GM23338 (cell line): Measurements from ENCODE around the gene TUBD1. TPM values are rescaled to one million over a fixed set of nuclear protein-coding genes. Genes with fewer than 3 reads are reported as not detected.
"Not testable (repeated sequence)": the region's sequence is repeated elsewhere in the genome, so short reads cannot be mapped to it uniquely, and the experiment has no call there.

Experiments used
- ATAC-seq: fragments of 200-7000 bp; cut with Tn5 transposase; 3 replicates; pipeline ENCODE4 v1.9.1; 2020
- DNase-seq: peaks from one replicate; pipeline ENCODE4 v3.0.0-alpha.2; 2015; ENCODE audit warnings: low spot score
- H2AFZ ChIP-seq: fragments of 200-600 bp; sonication (generic); 2 replicates; pipeline ENCODE4 v1.8.0; 2016; ENCODE audit warnings: antibody characterized with exemption, mild to moderate bottlenecking, moderate library complexity
- H3F3A ChIP-seq: fragments of 200-600 bp; sonication (generic); replicated peaks from 2 replicates; pipeline ENCODE4 v1.8.0; 2017; ENCODE audit warnings: antibody characterized with exemption, mixed run types, low read depth
- H3K27ac ChIP-seq: fragments of 200-600 bp; sonication (generic); 2 replicates; pipeline ENCODE4 v1.6.1; 2016; ENCODE audit warnings: low read depth
- H3K27me3 ChIP-seq: fragments of 200-600 bp; sonication (generic); 2 replicates; pipeline ENCODE4 v1.8.0; 2016; ENCODE audit warnings: mild to moderate bottlenecking, mixed run types, moderate library complexity; ENCODE audit not compliant: insufficient read depth
- H3K36me3 ChIP-seq: fragments of 200-600 bp; sonication (generic); 2 replicates; pipeline ENCODE4 v1.8.0; 2016; ENCODE audit warnings: mild to moderate bottlenecking; ENCODE audit not compliant: insufficient read depth
- H3K4me1 ChIP-seq: fragments of 200-600 bp; sonication (generic); 2 replicates; pipeline ENCODE4 v1.8.0; 2016; ENCODE audit warnings: mild to moderate bottlenecking, moderate library complexity; ENCODE audit not compliant: insufficient read depth
- H3K4me2 ChIP-seq: fragments of 200-600 bp; sonication (generic); 2 replicates; pipeline ENCODE4 v1.7.1; 2017; ENCODE audit warnings: mixed run types
- H3K4me3 ChIP-seq: fragments of 200-600 bp; sonication (generic); 2 replicates; pipeline ENCODE4 v1.6.1; 2016; ENCODE audit warnings: mixed run types
- H3K79me2 ChIP-seq: fragments of 200-600 bp; sonication (generic); replicated peaks from 2 replicates; pipeline ENCODE4 v1.8.0; 2017; ENCODE audit warnings: mild to moderate bottlenecking; ENCODE audit not compliant: insufficient read depth
- H3K9me2 ChIP-seq: fragments of 200-600 bp; sonication (generic); 2 replicates; pipeline ENCODE4 v1.8.0; 2017; ENCODE audit not compliant: insufficient read depth
- H4K20me1 ChIP-seq: fragments of 200-600 bp; sonication (generic); replicated peaks from 2 replicates; pipeline ENCODE4 v1.8.0; 2017; ENCODE audit warnings: mild to moderate bottlenecking; ENCODE audit not compliant: insufficient read depth
- H3K27ac Mint-ChIP-seq: 2 replicates; pipeline ENCODE4 v1.8.0; 2020; ENCODE audit warnings: inconsistent platforms, mild to moderate bottlenecking, moderate library complexity, mixed read lengths
- H3K27me3 Mint-ChIP-seq: 3 replicates; pipeline ENCODE4 v1.8.0; 2022; ENCODE audit warnings: low read depth, mild to moderate bottlenecking, moderate library complexity, mixed read lengths, inconsistent platforms; ENCODE audit not compliant: insufficient read depth, poor library complexity
- H3K36me3 Mint-ChIP-seq: 3 replicates; pipeline ENCODE4 v1.8.0; 2021; ENCODE audit warnings: low read depth, mild to moderate bottlenecking, inconsistent platforms, moderate library complexity, mixed read lengths
- H3K4me1 Mint-ChIP-seq: 3 replicates; pipeline ENCODE4 v1.8.0; 2020; ENCODE audit warnings: mild to moderate bottlenecking, inconsistent platforms, mixed read lengths
- H3K4me3 Mint-ChIP-seq: 3 replicates; pipeline ENCODE4 v1.8.0; 2021; ENCODE audit warnings: moderate library complexity, mild to moderate bottlenecking, inconsistent platforms, mixed read lengths
- H3K9me3 Mint-ChIP-seq: 3 replicates; pipeline ENCODE4 v1.8.0; 2020; ENCODE audit warnings: moderate library complexity, mild to moderate bottlenecking, inconsistent platforms, mixed read lengths
- EZH2 ChIP-seq: fragments of 200-600 bp; sonication (generic); IDR thresholded peaks from one replicate; pipeline ENCODE4 v1.8.0; 2017; ENCODE audit warnings: antibody characterized with exemption, mild to moderate bottlenecking, low read depth; ENCODE audit not compliant: unreplicated experiment
- EZH2phosphoT487 ChIP-seq: fragments of 200-600 bp; sonication (generic); IDR thresholded peaks from one replicate; pipeline ENCODE4 v1.8.1; 2018; ENCODE audit warnings: antibody characterized with exemption; ENCODE audit not compliant: unreplicated experiment
- JUNB ChIP-seq: IDR thresholded peaks from one replicate; pipeline ENCODE4 v1.6.1; 2016; ENCODE audit warnings: antibody characterized with exemption; ENCODE audit not compliant: unreplicated experiment
- POLR2AphosphoS5 ChIP-seq: IDR thresholded peaks from 2 replicates; pipeline ENCODE4 v1.6.1; 2016; ENCODE audit warnings: antibody characterized with exemption, low read depth
- REST ChIP-seq: IDR thresholded peaks from one replicate; pipeline ENCODE4 v1.6.1; 2018; ENCODE audit warnings: antibody characterized with exemption; ENCODE audit not compliant: unreplicated experiment
- STAT1 ChIP-seq: IDR thresholded peaks from one replicate; pipeline ENCODE4 v1.6.1; 2016; ENCODE audit warnings: antibody characterized with exemption; ENCODE audit not compliant: unreplicated experiment
- ZNF114 ChIP-seq: fragments of 250-450 bp; sonication (Bioruptor Pico); IDR thresholded peaks from 2 replicates; pipeline ENCODE4 v1.5.0; 2020; ENCODE audit warnings: mild to moderate bottlenecking, moderate library complexity
- ZNF331 ChIP-seq: fragments of 250-450 bp; sonication (Bioruptor Pico); IDR thresholded peaks from 2 replicates; pipeline ENCODE4 v1.5.0; 2020; ENCODE audit warnings: low read depth, mild to moderate bottlenecking, moderate library complexity
- polyA plus RNA-seq: library from polyadenylated mRNA; unstranded; fragments of >200 nt; fragmentation: Nextera tagmentation; extraction: Ambion mirVana; gene quantifications from 2 replicates; pipeline ENCODE4 v1.2.1, GENCODE V29; 2016
- total RNA-seq: library from RNA; depleted of rRNA; stranded (reverse); fragments of >200 nt; shearing (Covaris generic); gene quantifications from 2 replicates; pipeline ENCODE4 v1.2.3, GENCODE V29; 2014
- TF ChIP-seq, protein P1 (sequence below): IDR thresholded peaks from 2 replicates; pipeline ENCODE4 v1.6.1; 2016; ENCODE audit warnings: antibody characterized with exemption

Gene TUBD1
- total and polyA plus RNA-seq, 2 experiments from 2014 or later: 11.6 to 13.8 TPM

DNA sequence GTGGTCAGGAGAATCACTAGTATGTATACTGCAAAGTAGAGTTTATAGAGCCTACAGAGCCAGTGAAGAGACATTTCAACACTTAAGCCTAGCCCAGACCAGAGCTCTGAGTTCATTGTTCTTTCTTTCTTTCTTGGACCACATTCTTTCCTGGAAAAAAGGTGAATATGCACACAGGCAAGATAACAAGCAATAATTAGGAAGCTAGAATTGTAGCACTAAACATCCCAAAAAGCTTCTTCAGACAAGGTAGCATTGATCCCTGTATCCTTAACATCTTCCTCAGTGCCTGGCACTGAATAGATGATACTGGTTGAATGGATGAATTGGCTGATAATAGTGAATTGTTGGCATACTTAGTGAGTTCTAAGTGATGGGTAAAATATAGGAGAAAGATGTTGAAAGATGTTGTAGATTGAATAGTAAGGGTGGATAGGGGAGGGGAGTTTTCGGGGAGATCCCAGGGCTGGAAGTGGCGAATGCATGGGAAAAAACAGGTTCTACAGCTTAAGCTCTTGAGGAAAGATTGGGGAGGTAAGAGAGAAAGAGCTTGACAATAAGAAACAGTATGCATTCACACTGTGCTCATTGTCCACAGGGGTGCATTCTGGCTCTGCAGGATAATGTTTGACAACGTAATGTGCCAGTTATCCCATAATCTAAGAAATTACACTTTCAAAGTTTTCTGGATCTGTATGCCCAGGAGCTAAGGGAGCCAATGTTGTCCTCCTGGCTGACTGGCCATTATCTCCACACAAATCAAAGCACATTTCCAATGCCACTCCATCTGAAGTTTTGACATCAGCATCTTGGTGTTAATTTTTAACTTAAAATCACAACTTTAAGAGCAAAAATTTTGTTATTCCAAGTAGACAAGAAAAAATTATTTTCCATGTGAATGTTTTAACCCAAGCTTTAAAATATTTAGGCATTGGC, 35.6 kb downstream of the TUBD1 start (continued):
- TF ChIP-seq REST (no peak), JUNB (no peak), POLR2AphosphoS5 (no peak), STAT1 (no peak), ZNF331 (CRISPR knock-in tag) (no peak), EZH2phosphoT487 (no peak), EZH2 (no peak), ZNF114 (CRISPR knock-in tag) (no peak)
- TF ChIP-seq, protein P1, sequence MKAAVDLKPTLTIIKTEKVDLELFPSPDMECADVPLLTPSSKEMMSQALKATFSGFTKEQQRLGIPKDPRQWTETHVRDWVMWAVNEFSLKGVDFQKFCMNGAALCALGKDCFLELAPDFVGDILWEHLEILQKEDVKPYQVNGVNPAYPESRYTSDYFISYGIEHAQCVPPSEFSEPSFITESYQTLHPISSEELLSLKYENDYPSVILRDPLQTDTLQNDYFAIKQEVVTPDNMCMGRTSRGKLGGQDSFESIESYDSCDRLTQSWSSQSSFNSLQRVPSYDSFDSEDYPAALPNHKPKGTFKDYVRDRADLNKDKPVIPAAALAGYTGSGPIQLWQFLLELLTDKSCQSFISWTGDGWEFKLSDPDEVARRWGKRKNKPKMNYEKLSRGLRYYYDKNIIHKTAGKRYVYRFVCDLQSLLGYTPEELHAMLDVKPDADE: no peak

DNA sequence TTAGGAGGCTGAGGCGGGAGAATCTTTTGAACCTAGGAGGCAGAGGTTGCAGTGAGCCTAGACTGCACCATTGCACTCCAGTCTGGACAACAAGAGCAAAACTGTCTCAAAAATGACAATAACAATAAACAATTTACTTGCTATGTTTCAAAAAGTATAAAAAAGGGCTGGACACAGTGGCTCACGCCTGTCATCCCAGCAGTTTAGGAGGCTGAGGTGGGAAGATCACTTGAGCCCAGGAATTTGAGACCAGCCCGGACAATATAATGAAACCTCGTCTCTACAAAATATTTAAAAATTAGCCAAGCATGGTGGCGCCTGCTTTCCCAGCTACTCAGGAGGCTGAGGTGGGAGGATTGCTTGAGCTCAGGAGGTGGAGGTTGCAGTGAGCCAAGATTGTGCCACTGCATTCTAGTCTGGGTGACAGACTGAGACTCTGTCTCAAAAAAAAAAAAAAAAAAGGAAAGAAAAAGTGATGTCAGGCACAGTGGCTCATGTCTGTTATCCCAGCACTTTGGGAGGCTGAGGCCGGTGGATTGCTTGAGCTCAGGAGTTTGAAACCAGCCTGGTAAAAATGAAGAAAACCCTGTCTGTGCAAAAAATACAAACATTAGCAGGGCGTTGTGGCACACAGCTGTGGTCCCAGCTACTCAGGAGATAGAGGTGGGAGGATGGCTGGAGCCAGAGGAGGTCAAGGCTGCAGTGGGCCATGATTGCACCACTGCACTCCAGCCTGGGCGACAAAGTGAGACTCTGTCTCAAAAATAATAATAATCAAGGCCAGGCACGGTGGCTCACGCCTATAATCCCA, 38.6 kb downstream of the TUBD1 start:
- H3K36me3 ChIP-seq, H3K27ac Mint-ChIP-seq, H2AFZ ChIP-seq, H3K4me3 Mint-ChIP-seq, H3K4me3 ChIP-seq, H3K27me3 ChIP-seq, H3F3A ChIP-seq, H3K36me3 Mint-ChIP-seq, H4K20me1 ChIP-seq, ATAC-seq, H3K79me2 ChIP-seq, DNase-seq, H3K4me2 ChIP-seq, H3K9me2 ChIP-seq, H3K9me3 Mint-ChIP-seq, H3K4me1 ChIP-seq: not testable (repeated sequence)
- H3K4me1 Mint-ChIP-seq: peaks cover 25% of the 10 kb centered on the region
- H3K27me3 Mint-ChIP-seq: peaks cover 16% of the 10 kb centered on the region
- peak overlapping the region; percentile 65 for H3K27ac ChIP-seq
